ENCODE measurements around the gene ARHGAP15.

DNA sequence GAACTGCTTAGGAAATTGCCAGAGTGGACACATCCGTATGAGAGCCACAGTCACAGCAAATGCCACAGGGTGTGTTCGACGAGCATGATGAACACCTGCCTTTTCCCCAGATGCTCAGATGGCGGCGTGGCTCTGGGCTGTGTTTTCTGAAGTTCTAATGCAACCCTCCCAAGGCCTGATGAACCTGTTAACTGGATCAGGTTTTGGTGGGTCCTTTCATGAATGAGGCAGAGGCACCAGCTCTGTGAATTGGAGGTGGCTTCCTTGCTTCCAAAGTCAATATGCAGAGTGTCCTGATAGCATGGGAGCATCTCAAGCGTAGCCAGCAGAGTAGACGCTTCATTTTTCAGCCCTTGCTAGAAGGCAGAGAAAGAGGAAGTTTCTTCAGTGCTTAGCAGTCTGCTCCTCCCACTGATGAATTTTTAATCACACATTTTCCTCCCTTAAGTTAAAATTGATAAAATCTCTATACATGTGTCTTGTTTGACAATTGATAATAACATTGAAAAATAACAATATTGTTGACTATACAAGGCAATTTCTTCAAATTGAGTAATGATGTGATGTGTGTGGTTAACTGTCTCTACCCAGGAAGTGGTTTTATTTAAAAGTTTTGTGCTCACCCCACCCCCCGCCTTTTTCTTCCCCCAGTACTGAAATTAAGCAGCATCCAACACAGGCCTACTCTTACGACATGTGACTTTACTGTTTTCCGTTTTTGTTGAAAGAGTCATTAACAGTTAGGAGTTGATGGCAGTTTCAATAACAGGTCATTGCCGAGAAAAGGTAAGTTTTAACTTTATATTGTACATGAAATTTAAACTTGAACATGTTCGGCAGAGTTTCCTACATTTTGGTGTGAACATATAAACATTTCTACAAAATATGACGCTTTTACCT, at the start of gene ARHGAP15:
- TF ChIP-seq, protein P1, sequence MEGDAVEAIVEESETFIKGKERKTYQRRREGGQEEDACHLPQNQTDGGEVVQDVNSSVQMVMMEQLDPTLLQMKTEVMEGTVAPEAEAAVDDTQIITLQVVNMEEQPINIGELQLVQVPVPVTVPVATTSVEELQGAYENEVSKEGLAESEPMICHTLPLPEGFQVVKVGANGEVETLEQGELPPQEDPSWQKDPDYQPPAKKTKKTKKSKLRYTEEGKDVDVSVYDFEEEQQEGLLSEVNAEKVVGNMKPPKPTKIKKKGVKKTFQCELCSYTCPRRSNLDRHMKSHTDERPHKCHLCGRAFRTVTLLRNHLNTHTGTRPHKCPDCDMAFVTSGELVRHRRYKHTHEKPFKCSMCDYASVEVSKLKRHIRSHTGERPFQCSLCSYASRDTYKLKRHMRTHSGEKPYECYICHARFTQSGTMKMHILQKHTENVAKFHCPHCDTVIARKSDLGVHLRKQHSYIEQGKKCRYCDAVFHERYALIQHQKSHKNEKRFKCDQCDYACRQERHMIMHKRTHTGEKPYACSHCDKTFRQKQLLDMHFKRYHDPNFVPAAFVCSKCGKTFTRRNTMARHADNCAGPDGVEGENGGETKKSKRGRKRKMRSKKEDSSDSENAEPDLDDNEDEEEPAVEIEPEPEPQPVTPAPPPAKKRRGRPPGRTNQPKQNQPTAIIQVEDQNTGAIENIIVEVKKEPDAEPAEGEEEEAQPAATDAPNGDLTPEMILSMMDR (IDR thresholded peaks at IDR 0.05 in 8 of 11, conservative IDR thresholded peaks at IDR 0.05 in 3 of 11) = peak in 1 of 11 experiments; percentile 13
- TF ChIP-seq POLR2AphosphoS5 (IDR thresholded peaks at IDR 0.05) = peak in 2 of 3 donors; percentile 69 to 73
- TF ChIP-seq POLR2A (IDR thresholded peaks at IDR 0.05) = peak in 2 of 3 donors; percentile 31 to 33

Measured in spleen (tissue), 7 donors.